Right lobe of liver (tissue), 4 donors: Measurements from ENCODE around the gene RBM19.
A peak's percentile ranks its signal among the peaks of the same experiment; 100 is the strongest.

Source experiments
- CTCF ChIP-seq, 4 donors: fragments of 200-600 bp in 3 of 4; fragments of 450-650 bp in 1 of 4; IDR thresholded peaks; one replicate each; pipeline versions ENCODE4 v1.5.1 to v1.8.0; 2016 to 2022; ENCODE audit warnings: antibody characterized with exemption in 4 of 4, mild to moderate bottlenecking in 2 of 4
- POLR2A ChIP-seq: fragments of 450-650 bp; IDR thresholded peaks from one replicate; pipeline ENCODE4 v1.6.1; 2017; ENCODE audit warnings: antibody characterized with exemption, mild to moderate bottlenecking
- donor health status: DM: no; HTN: no; CAD: no.
- donor health status: DM: no; HTN: no; CAD: no.
- donor health status: DM: no; HTN: yes; CAD: no.

- no peak for TF ChIP-seq POLR2A
- TF ChIP-seq CTCF (IDR thresholded peaks at IDR 0.05): peak; percentile 30 to 62 (median 53)
Measured at GRCh38 chr12:113955109-113955970, 10.8 kb downstream of the RBM19 start.
